Brain pericyte (primary cell): ENCODE results near the gene FZD10.

Experiments
- DNase-seq: peaks from one replicate; pipeline ENCODE4 v3.0.0-alpha.2; 2012; ENCODE audit warnings: low read depth, low spot score

FZD10 gene

DNA sequence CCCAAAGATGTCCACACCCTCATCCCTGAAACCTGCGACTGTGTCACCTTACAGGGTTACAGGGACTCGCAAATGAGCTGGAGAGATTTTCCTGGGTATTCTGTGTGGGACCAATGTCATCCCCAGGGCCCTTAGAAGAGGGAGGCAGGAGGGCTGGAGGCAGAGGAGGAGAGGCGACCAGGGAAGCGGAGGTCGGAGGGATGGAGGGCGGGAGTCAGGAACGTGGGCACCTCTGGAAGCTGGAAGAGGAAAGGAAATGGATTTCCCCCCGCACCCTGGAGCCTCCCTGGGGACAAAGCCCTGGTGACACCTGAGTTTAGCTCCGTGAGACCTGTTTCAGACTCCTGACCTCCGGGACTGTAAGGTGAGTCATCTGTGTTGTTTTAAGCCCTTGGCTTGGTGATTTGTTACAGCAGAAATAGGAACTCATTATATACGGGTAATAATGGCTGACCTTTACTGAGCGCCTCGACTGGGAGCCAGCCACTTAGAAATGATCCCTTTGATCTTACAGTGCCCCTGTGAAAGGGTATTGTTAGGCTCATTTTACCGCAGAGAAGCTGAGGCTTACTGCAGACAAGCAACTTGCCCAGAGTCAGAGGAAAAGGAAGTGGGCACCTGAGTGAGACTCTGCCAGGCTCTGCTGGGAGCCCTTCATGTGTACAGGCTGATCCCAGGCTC, 29.3 kb upstream of the FZD10 start:
- no peak for DNase-seq

DNA sequence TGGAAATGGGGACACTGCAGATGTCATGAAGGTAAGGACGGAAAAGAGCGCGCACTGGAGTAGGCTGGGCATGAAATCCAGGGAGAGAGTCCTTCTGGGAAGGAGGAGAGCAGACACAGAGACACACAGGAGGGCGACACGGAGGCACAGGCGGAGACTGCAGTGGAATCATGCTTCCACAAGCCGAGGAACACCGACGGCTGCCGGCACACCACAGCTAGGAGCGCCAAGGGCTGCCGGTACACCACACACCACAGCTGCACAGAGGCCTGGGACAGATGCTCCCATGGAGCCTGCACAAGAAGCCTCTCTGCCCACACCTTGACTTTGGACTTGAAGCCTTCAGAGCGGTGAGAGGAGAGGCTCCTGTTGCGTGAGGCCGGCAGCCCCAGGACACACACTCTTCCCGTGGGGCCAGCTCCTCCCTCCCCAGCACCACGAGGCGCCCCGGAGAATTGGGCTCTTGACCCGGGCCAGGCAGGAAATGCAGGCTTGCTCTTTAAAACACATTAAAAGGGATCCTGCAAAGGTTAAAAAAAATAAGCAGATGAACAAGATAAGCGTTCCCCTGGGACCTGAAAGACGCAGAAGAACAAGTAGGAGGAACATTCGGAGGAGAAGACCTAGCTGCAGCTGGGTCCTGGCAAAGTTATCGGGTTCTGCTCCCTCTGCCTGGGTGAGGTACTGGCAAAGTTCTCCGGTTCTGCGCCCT, 28.3 kb upstream of the FZD10 start:
- DNase-seq = no peak

DNA sequence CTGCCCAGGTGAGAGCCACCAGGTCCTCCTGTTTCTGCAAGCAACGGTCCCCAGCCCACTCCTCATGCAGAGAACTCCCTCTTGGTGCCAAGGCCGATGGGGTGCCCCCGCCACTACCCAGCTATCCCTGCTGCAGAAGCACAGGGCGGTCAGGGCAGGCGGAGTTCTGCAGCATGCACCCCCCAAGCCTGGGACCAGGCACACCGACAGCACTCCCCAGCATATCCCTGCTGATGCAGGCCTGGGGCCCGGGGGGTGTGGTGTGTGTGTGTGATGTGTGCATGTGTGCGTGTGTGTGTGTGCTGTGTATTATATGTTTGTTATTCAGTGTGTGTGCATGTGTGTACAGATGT, 27.7 kb upstream of the FZD10 start:
- DNase-seq = no peak

DNA sequence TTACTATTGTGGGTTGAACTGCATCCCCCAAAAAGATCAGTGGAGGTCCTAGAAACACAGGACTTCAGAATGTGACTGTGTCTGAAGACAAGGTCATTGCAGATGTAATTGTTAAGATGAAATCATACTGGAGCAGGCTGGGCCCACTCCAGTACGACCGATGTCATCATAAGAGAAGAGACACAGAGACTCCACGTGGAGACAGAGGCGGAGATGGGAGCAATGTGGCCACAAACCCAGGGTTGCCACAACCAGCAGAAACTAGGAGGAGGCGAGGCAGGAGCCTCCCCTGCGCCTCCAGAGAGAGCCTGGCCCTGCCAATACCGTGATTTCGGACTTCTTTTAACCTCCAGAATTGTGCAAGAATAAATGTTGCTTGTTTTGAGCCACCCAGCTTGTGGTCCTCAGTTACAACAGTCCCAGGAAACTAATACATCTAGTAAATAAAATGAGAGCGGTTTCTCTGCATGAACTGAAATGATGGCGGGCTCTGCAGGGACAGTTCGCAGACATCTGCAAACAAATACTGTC, 25.7 kb upstream of the FZD10 start:
- no peak for DNase-seq

DNA sequence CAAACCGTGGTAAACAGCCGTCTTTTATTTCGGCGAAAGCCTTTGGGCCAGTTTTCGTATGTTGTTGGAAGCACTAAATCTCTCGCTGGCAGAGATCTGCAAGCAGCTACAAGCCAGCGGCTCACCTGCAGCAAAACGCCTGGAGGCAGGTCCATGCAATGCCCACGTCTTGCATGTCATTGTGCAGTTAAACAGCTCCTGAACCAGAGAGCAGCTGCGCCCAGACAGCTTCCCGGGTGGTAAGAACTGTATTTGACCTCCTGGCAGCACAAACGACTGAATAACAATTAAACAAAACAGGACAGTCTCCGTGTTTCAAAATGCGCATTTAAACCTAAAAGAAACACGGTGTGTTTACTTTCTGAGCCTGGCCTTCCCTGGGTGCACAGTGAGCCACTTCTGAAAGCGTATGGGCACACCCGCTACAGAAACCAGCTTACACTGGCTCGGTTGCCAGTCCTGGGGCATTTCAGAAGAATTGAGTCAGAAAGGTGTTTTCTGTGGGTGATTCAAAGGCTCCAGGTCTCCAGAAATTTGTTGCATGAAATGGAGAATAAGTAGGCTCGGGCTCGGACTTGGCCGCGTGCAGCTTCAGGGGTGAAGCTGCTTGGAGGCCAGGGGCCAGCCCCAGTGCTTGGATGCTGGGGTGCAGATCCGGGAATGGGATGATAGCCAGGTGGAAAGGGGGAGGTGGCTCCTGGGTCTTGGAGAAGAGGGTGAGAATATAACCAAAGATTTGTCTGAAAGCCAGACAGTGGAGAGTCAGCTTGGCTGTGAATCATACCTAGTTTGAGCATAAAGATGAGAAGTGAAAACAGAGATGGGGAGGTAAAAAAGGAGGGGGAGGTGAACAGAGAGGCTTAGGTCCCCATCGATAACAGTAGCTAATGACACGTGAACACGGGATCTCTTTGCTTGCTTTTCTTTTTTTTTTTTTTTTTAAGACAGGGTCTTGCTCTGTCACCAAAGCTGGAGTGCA, 24.9 kb upstream of the FZD10 start:
- no peak for DNase-seq

DNA sequence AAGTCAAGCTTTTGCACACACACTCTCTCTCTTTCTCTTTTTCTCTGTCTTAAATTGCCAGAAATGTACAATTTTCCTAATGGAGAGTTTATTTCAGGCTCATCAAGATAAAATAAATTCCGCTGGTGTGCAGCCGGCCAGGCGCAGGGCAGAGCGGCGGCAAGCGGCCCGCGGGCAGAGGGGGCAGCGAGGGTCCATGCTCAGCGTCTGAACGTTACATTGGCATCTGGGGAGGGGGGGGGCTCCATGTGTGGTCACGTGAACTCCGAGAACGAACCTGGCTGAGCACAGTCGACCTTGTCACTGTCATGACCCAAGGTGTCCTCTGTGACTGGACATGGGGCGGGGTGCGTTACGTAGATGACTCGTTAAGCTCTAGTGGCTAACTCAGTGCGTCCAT, 23.8 kb upstream of the FZD10 start:
- DNase-seq = no peak

DNA sequence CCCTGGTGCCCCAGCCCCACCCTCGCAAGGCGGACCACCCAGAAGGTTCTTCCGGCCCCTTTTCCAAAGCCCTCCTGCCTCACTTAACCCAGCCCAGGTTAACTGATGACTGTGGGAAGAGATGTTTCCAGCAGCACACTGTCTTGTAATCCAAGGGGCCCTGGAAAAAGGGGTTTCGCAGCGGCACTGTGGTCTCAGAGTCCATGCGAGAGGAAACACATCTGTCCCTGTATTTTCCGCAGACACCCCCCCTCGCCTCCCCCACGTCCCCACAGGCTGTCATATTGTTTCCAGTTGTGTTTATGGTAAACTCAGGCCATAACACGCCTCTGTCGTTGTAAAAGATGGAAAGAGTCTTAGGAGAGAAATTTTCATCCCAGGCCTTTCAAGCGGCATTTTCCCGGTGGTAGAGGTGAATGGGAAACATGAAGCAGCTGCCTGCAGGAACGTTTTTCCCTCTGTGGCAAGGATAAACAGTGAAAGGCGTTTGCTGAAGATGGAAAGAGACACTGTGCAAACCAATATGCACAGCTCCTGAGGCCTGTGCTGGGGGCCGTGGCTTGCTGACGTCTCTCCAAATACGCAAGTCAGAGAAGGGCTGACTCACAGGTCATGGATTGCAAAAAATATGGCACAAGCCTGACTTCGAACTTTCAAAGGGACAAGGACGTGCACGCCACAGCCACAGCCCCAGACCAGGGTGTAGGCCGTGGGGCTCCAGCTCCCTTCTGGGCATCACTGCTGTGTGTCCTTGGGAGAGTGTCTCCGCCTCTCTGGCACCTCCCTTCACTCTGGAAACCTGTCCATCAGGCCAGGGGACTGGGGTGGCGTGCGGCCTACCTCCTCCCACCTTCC, 22.5 kb upstream of the FZD10 start:
- no peak for DNase-seq

DNA sequence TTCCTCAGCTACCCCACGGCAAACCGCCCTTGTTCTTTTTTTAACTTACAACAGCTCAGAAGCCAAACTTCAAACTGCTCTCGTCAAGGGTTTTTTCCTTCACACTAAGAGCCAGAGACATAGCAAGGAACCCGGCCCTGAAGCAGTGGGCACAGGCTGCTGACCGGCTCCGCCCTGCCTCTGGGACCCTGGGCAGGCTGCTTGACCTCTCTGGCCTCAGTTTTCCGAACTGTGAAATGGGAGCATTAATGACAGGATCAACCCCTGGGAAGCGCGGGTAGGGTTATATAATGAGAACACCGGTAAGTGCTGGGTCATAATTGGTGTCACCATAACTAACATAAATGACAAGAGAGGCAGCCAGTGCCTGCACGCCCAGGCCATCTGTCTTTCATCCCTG, 21.2 kb upstream of the FZD10 start:
- no peak for DNase-seq

DNA sequence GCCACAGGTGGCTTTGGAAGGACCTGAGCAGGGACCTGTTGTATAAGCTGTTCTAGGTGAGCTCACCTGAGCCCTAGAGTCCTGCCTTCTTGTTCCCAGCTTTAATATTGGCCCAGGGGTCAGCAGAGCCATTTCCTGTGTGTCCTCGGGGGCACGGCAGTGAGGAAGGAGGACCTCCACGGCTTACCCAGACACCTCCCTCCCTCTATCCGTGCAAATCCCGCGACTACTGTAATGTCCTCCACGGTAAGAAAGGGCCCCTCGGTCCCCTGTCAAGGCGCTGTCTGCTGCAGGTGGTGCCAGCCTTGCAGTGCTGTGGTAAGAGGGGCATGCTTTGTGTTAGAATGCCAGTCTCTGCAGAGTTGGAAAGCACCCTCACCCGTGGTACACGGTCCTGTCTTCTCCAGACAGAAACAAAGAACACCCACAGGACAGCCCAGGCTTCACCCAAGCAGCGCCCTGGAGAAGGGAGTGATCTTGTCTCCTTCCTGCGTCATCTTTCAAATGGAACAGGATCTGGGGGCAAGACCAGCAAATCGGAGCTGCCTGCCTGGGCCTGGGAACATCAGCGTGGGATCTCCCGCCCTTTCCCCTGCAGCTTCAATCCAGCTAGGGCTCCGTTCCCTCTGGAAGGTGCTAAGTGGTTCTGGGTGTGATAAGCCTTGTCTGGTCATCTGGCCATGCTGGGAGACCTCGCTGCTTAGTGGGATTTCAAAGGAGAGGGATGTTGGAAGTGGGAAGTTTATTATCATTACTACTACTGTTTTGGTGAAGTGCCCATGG, 20.2 kb upstream of the FZD10 start:
- no peak for DNase-seq

DNA sequence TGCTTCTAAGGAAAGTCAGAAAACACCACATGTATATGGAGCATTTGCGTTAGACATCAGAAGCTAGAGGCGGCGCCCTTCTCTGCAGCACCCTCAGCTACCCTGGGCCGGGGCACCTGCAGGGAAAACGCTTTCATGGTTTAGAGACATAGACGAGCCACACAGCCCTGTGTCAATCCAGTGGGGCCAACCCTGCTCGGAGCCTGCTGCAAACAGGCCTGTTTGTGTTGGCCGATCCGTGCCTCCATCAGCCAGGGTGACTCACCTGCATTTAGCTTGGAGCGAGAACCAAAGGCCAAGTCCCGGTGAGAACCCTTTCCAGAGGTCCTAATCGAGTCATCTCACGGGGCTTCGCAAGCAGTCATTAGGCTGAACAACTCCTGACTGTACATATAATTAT, 19.5 kb upstream of the FZD10 start:
- DNase-seq = no peak

DNA sequence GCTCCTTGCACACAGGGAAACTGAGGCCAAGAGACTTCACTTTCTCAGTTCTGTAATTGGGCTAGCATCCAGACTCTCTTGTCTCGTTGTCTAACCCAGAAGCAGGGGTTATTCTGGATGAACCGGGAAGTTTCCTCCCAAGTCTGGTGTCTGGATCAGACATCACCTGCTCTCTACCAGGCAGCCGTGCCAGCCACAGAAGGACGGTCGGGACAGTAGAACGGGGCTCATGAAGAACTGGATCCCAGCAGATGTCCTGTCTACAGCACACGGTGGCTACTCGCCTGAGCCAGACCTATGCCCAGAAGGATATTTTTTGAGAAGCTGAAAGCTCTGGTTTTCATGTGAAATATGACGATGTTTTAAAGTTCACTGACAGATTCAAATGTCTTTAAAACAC, 19.1 kb upstream of the FZD10 start:
- no peak for DNase-seq

DNA sequence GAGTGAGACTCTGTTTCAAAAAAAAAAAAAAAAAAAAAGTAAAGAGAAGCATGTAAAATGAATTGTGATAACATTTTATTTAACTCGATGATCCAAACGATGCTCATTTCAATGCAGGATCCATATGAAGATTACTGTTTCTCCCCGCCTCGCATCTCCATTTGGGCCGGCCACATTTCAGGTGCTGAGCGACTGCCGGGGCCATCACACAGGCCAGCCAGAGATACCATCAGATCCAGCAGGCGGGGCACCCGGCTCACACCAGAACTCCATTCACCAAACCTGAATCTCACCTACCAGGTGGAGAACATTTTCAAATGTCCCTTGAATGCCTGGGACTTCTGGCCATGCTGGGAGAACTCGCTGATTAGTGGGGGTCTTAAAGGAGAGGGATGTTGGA, 18.0 kb upstream of the FZD10 start:
- no peak for DNase-seq

DNA sequence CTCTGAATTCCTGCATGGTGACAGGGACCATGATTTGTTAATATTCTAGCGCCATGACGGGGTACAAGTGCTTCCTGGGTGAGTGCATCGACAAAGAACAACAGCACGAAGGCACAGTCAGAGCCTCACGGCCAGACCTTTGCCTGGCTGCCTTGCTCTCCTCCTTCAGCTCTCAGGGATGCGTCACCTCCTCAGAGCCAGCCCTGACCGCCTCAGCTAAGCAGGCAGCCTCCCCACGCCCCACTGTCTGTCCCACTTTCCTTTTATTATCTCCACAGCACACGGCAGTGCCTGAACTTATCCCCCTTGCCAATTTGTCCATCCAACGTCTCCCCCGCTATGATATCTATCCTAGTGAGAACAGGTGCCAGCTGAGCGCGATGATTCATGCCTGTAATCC, 16.5 kb upstream of the FZD10 start:
- DNase-seq = no peak

DNA sequence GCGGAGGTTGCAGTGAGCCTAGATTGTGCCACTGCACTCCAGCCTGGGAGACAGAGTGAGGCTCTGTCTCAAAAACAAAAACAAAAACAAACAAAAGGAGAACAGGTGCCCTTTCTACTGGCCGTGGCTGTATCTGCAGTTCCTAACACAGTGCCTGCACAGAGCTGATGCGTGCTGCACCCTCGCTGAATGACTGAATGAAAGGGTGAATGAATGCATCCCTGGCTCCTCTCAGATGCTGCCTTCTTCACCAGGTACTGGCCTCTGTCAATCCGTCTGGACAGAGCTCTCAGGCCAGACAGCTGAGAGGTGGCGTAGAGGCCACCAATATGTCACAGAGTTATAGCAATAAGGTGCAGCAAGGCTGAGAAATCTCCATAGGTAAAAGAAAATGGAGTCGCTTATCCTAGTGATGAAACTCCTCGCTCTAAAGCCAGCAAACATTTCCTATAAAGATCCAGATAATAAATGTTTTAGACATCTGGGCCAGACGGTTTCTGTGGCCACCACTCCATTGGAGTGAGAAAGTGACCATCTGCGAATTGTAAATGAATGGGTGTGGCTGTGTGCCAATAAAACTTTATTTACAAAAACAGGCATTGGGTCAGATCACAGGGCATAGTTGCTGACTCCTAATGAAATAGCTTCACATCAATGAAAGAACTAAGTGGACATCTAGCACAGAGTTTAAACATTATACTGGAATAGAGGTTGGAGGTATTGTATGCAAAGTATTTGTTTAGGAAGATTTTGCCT, 15.9 kb upstream of the FZD10 start:
- no peak for DNase-seq

DNA sequence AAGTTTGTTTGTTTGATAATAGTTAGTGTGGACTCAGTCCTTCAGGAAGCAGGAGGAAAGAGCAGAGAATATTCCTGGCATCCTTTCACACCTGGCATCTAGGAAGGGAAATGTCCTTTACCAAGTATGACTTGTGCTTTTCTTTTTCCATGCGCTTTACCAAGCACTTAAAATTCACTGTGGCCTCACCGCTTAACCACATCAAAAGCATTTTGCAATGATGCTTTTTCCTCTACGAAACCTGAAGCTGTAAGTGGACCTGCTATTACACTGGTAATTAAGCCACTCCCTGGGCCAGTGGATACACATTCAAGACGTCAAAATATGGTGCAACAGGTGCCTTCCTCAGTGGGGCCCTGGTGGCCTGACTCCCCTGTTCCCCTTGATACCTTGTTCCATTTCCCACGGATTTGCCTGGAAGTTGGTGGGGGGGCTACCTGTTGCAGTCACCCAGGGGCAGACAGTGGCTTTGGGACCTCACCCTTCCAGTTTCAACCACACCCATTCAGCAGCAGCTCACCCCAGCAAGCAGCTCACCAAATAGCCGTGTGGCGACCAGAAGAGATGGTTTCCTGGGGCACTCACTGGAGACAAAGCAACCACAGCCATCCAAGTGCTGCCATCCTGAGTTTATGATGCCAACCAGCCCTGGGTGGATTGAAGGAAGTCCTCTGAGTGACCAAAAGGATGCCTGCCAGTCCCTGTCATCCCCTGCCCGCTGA, 14.2 kb upstream of the FZD10 start:
- no peak for DNase-seq

DNA sequence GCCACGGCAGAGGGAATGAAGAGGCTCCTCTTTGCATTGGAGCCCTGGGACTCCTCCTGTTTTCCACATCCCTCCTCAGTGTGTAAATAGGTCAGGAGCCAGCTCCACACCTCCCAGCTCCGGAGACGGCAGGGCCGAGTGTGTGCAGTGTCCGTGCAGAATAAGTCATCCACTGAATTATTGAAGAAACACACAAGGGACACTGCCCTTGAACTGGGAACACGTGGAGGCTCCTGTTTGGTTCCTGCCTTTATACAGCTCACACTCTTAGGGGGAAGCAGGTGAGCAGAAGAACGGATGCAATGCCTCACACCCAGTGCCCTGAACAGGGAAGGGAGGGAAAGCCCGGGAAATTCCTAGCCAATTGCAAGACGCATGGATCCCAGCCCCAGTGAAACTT, 10.4 kb upstream of the FZD10 start:
- DNase-seq = no peak

DNA sequence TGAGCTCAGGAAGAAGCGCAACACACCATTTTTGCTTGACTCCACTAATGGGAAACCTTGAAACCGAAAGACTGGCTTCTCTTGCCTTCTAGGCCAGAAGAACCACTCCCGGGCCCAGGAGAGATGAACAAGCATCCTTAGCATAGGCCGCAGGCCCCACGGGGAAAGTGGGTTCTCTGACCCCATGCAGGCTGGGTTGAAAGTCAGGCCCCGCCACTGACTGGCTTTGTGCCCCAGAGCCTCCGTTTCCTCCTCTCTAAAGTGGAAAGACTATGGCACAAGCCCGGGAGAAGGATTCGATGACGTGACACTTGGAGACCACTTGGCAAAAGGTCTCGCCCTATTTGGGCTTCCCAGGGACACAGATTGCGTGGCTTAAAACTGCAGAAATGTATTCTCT, 9.9 kb upstream of the FZD10 start:
- no peak for DNase-seq

DNA sequence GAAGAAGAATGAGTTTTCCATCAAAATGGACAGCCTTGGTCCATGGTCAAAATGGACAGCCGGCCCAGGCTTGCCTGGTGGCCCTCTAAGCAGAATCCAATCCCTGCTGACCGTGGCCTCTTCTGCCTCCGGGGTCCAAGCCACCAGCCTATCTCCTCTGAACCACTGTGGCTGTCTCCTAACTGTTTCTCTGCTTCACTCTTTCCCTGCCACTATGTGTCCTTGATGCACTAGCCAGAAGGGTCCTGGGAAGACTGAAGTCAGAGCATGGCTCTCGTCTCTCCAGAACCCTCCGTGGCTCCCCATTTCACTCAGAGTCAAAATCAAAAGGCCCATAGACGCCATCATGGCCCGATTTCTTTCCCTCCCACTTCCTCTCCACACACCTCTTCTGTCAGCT, 8.5 kb upstream of the FZD10 start:
- no peak for DNase-seq
